Measurements from ENCODE around the gene SND1. TPM values are rescaled to one million over a fixed set of nuclear protein-coding genes. Genes with fewer than 3 reads are reported as not detected.

The SND1 gene
- polyA plus RNA-seq, 12 donors, result 73.0 to 117 (median 95.7) TPM; not detected in 1

DNA sequence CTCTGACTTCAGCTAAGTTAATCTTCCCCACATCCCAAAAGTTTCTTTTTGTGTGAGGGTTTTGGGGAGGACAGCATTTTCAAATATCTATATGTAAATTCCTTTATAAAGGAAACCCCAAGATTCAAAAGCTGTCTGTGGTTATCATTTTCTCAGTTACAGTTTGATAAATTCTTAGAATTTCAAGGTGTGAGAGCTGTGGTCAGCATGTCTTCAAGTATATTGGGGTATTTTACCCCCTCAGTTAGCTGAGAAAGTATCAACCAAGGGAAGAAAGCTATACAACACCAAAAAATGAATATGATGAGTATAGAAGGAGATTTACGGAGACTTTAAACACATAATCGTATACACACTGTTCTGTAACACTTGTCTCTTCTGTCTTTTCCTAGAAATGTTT is 109.2 kb downstream of the SND1 start:
- no peak for DNase-seq

DNA sequence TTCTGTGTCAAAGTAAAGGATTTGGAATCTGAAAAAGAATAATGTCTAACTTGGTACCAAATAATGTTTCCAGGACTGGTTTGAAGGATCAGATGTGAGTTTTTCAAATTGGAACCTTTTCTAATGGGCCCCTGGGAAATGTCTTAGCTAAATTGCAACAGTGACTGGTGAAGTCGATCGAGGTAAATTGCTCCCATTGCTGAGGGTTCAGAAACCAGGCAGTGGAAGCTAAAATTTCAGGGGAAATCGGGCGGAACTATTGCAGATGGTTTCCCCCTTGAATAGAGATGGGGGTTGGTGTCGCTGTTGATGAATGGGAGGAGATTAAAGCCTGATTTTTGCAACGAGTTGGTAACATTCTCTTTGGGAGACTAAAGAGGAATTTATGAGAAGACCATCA is 112.7 kb downstream of the SND1 start:
- no peak for DNase-seq

DNA sequence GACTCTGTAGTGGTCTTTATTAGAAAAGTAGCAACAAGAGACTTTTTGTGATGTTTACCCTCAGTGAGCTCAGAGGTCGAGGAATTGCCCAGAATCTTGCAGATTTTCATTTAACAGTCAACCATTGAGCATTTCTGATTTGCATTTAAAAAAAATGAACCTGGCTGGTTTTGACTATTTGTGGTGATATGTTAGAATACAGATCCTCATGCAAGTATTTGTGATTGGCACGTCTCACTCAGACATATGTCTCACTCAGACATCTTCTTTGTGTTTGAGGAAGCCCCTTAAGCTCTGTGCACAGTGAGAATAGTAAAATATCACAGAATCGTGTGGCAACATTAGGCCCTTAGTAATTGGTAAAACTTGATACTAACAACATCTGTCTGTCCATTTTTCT is 113.2 kb downstream of the SND1 start:
- DNase-seq, result no peak

DNA sequence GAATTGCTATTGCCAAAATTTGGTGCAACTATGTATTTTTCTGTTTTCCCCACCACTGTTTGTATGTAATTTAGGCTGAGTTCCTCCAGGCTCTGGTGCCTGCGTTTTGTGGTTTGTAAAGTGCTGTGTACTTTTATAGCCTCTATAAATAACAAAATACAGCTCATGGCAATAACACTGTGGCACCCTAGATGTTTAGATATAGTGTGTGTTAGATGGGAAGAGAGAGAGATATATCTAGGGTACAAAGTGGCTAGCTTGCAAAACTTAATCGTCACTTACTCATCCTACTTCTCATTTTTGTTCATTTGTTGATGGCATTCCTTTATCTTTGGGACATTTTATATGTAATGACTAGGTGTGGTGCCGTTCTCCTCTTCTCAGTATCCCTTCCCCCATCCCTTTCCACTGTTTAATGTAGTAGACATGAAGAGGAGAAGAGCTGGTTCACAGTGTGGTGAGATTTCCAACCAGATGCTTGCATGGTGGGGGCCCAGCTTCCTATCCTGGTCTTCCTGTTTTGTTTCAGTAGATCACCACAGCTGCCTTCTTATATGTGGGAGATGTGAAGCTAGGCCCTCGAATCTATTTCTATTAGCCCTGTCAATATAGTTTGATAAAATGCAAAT is 115.0 kb downstream of the SND1 start:
- no peak for DNase-seq

DNA sequence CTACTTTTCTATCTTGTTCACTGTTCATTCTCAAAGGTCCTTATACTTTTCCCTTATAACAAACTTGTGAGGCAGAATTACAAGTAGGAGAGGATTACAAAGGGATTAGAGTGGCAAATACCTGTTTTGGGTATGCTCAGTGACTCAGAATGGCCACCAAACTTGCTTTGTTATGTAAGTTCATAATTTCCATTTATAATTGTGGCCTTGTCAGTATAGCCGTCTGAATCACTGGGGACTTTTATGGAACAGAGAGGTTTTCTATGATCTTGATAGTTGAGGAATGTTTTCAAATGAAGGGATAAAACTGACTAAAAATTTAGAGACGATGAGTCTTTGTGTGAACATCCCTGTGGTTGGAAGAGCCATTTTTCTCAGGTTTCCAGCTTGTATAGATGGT is 116.2 kb downstream of the SND1 start:
- no peak for DNase-seq

DNA sequence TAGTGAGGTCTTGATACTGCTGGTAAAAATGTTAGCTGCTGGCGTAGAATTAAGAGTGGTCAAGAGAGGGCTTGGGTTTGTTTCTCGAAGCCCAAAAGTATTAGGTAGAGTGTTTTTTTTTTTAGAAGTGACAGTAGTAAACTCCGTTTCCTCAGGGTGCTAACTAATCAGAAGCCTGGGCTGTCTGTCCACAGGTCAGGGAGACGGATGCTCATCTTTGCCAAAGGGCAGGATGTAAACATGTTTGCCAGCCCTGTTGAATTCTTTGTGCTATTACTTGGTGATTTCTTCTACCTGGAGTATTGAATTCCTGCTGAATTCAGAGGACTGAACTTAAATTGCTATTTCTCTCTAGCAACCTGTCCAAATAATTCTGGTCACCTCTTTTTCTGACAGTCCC is 117.1 kb downstream of the SND1 start:
- no peak for DNase-seq

DNA sequence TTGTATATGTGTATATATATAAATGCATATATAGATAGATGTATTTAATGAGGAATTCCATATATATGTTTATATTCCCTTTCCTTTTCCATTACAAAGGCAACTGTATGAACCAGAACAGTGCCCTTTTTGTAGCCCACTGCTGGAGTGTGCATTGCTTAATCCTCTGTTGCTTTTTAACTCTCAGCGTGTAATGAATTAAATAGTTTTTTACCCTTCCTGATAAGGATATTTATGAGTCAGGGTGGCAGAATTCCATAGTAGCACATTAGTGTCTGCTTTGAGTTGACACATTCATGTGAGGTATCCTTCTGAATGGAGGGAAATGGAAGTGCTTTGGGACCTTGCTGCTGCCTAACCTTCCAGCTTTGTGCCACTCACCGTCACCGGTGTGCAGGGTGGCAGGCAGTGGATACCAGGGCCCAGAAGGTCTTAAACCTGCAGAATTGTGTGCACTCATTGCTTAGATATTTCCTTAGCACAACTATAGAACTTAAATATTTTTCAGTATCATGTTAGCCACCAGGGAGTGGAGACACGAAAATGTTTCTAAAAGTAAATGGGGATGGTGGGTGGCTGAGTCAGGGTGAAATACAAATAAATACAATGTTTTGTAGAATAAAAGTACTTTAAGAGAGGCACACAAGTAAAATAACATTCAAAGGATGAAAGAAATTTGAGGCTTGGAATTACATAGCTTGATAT is 117.9 kb downstream of the SND1 start:
- no peak for DNase-seq

DNA sequence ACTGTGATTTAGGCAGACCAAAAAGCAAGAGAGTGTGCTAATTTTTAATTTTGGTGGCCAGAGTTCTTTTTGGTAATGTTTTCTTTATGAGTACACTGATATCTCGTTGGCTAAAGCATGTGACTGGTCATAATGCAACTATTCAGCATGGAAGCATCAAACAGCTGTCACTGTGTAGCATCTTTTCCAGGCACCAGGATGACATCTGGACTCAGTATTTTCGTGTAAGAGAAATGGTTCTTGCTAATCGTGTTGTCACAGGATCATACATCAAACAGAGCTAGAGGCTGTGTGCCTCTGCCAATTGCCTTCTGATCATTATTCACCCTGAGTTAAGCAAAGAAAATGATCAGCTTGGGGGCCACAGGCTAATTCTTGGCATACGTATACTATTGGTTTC is 118.9 kb downstream of the SND1 start:
- DNase-seq, result no peak

DNA sequence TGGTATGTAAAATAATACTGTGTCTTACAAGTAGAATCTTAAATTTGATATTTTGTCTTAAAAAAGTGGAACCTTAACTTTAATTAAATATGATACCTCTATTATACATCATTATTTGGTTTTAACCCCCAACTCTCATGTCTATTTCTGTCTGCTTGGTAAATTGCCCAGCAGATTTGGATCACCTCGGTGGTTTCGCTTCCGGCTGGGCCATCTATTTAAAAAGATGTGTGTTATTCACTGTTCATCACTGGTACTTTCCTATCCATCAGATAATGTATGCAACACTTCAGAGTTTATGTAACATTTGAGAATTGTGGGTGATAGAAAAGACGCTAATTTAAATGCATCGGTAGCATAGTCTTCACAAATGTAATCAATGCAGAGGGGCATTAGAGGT is 119.7 kb downstream of the SND1 start:
- no peak for DNase-seq

DNA sequence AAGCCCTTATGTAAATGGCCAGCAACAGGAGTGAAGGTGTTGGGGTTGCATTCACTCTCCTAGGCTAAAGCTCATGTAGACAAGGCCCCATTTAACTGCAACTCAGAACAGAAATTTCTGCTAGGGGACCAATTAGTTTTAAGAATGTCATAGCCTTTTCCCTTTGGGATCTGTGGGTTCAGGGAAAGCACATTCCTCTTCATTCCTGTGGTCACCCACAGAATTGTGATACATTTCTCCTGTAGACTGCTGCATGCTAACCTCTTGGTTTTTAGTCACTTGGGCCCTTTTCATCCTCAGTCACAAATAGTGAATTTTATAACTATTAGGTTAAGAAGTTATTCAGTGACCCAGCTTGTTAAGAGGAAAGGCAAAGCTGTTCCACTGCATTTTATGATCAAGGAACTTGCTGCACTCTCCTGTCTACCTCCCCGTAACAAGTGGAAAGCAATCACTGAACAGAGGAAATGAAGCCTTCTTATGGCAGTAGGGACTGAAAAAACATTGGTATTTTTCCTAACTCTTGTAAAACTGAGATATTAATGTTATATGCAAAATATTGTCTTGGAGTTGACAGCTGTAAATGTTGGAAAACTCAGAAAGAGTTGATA is 124.9 kb downstream of the SND1 start:
- DNase-seq, result no peak

DNA sequence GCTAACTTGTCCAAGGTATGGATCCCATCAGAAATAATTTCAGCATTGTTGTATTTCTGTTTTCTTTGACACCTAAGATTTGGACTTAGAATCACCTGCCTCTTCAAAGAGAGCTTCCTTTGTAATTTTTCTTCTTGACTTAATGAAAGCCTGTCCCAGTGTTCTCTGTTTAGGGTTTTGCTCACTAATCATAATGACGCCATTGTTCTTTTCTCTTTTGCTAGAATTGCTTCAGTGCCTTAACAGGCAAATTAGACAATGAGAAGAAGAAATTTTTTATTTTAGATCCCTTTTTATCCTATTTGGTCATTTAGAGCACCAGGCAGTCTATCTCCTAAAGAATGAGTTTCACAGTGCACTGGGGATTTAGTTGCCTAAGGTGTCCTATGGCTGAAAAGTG is 128.5 kb downstream of the SND1 start:
- DNase-seq, result no peak

DNA sequence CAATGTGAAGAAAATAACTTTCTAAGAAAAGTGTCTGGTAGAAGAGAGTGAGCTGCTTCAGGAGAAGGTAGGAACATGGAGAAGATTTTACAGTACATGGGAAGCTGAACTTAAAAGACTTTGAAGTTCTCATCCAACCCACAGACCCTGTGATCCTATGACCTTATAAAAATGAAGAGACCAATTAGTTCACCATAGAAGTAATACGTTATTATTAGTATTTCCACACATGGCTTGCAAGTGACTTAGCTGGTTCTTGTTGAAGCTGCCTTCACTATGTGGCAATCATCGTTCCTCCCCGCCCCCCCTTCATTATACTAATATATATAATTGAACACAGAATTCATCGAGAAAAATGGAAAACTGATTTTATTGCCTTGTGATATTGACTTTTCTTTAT is 129.1 kb downstream of the SND1 start:
- DNase-seq, result no peak

DNA sequence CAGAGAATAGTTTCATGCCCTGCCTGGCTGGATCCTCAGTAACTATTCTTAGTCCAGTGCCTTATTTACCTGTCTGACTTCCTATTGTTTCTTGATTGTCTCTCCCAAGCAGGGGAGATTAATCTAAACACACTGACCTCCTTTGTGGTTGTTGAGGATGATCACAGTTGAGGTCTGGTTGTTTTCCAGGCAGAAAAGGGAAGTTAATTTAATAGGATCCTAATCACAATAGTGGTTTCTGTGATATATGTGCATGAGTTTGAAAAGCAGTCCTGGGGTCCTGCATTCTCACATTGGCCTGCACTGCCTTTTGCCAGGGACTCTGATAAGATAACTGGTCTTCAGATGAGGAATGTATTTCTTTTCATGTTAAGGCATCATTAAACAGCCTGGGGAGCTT is 130.1 kb downstream of the SND1 start:
- DNase-seq, result no peak

DNA sequence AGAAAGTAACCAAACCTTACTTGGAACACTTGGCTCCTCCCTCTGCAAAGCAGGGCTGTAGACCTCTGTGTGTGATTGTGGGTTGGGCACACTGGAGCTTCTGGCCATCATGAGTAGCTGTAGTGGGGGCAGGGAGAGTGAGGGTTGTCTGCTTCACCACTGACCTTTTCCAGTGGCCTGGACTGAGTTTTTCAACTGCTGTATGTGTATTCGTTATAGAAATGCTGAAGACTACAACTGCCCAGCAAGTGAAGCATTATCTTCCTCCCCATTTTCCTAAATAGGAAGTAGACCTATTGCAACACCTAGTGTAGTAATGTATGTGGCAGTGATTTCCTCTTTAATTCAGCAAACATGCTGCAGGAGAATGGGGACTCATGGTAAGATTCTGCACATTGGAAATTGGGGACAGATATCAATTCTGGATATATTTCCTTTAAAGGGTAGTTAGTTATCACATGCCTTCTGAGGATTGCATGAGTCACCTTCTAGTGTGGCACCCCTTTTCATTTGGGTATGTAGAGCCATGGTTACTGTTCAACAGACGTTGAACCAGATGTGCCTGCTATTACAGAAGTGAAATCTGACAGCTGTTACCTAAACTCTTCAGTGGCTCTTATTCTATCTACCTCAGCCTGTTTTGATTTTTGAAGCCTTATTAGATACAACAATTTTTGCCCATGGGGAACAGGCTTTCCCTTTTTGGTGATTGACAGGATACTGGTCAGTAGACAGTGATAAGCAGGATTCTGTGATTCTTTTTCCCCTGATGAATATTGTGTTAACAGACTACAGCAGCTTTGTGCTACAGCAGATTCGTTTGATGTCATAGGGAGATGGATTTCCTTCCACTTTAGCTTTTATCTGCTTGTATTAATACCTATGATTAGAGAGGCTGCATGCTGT is 130.9 kb downstream of the SND1 start:
- no peak for DNase-seq

DNA sequence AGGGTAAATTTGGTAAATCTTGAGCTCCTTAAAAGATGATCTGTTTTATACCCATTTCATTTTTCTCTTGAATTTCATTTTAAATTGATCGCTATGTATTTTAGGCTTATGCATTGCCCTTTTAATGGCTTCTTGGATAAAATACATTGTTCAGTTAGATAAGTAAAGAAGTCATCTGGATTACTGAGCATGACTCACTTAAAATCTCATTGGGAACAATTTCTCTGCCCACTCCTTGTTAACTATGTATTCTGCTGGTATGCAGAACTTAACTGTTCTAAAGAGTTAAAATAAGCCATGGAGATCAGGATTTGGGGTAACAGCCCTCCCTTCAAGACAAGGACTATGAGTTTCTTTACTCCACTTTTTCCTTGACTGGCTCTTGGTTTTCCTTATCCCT is 134.2 kb downstream of the SND1 start:
- DNase-seq, result no peak

DNA sequence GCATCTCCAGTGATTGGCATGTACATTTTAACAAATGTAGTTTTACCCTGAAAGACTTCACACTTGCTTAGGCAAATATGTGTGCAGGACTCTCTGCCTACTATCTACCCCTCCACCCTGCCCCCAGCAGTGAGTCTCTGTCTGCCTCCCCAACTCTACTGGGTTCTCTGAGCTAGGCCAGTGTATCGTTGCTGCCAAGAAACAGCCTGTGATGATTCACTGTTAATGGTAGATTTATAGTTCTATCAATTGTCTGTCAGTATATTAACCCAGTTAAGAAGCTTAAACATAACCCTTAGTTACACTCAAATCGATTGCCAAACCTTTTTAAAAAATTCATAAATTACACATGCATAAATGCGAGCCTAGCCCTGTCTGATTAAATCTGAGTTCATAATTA is 137.0 kb downstream of the SND1 start:
- DNase-seq, result no peak

DNA sequence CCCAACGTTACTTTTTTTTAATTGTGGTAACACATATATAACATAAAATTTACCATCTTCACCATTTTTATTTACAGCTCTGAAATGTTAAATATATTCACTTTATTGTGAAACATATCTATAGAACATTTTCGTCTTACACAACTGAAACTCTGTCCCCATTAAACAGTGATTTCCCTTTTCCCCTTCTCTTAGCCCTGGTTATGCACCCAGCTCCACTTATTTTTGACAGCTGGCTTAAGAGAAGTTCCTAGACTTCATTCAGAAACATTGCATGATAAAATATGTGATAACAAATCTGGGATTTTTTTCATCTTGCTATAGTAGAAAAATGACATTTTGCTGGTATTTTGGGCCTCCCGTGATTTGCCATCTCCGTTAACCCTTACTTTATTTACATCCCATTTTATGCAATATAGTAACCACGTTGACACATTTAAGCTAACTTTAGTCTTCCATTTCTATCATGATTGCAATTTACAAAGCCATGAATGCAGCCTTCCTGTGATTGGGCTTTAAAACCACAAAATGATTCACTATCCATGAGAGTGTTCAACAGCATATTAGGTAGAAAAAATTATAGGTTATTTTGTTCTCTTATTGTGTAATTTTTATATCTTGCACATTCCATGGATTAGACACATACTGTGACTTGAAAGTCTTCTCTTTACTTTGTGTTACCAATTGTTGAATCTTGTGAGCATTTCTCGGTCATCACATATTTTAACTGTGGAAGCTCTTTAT is 139.6 kb downstream of the SND1 start:
- DNase-seq, result no peak

DNA sequence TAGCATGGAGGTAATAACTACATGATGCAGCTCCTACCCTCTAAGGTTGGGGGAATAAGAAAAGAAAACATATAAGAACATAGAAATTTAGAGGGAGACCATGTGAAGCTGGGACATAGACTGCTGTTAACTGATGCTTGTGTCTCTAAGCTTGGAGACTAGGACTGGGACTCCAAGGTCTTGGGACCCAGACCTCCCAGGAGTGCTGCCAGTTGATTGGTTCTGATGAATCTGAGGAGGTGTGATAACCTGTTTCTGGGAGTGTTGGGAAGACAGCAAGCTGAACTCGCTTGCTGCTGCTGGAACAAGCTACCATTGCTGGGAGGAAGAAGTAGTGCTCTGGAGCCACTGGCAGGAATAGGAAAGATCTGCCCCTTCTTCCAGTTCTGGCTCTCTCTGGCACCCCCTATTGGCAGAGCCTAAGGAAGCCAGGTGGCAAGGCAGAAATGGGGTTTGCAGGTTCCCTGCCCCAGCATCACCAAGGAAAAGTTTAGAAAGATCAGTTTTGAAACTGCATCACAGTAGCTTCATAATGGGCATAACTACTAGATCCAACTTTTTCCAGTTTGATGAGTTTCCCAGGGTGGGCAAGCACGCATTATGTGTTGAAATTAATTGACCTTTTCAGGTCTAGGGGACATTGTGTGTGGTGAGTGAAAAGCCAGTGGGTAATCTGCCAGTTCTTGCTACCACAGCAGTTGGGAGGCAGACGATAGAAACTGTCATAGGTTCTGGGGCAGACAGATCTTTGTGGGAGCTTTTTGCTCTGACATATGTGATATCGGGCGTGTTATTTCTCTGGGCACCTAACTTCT is 140.7 kb downstream of the SND1 start:
- no peak for DNase-seq

DNA sequence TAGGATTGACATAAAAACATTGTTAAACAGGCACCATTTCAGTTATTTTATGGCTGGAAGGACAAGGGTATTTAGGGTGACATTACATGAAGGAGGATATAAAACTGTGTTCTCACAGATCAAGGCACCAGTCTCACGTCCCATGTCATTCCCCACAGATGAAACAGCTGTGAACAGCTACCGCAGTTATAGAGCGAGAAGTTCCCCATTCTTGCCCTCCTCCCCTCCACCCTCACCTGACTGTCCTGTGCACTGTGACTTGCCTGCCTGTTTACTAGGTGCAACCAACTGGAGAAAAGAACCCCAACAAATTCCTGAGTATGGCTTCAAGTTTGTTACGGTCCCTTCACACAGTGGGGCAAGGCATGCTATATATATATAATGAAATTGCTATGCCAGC is 141.6 kb downstream of the SND1 start:
- DNase-seq, result no peak

DNA sequence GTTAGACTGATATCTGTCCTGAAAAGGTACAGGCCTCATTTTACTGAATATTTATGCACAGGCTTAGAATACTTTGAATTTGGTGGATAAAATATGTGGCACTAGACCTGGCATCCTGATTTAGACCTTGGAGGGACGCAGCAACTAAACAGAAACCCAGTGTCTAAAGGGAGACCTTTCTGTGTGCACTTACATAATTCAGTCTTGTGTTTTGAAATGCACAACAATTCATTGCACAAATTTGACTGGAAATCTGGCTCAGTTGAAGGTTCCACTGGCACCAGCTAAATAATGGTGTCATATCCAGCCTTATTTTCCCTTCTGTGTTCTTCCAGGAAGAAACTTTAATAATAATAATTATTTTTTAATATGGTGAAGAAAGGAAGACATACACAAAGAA is 142.1 kb downstream of the SND1 start:
- DNase-seq, result no peak

DNA sequence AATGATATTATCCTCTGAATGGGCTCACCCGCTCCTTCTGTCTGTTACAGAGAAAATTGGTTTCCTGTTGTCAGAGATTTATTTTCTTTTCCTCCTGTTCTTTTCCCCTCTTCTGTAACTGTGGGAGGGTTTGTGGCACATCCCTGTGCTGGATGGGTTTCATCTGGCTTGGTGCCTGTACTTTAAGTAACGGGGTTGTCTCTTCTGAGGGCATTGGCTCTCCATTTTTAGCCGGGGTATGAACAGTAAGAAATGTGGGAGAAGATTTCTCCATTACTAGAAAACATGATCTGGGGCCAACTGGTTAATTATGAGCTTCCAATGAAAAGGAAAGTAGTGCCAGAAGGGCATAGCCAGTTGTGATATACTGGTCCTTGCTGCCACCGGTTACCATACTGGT is 142.6 kb downstream of the SND1 start:
- no peak for DNase-seq
